Gastroesophageal sphincter (tissue), 4 donors: Measurements from ENCODE around the gene FAM210B. TPM values are rescaled to one million over a fixed set of nuclear protein-coding genes. Genes with fewer than 3 reads are reported as not detected.

ENCODE experiments used
- ATAC-seq: fragments of 150-250 bp; one replicate; pipeline ENCODE4 v1.9.1; 2016; ENCODE audit warnings: mild to moderate bottlenecking, moderate library complexity
- H3K27ac ChIP-seq, 4 donors: fragments of 200-600 bp; sonication (generic) in 3 of 4; 1 replicate in 3 of 4; 2 replicates in 1 of 4; pipeline ENCODE4 v1.5.1; 2016 to 2019
- H3K27me3 ChIP-seq: fragments of 200-600 bp; sonication (generic); one replicate; pipeline ENCODE4 v1.5.1; 2019
- H3K36me3 ChIP-seq, 2 donors: fragments of 200-600 bp; sonication (generic); one replicate each; pipeline ENCODE4 v1.5.1; 2019; ENCODE audit warnings: control low read depth in 1 of 2
- H3K4me1 ChIP-seq, 3 donors: fragments of 200-600 bp; sonication (generic); 1 replicate in 2 of 3; 2 replicates in 1 of 3; pipeline ENCODE4 v1.5.1; 2016 to 2019; ENCODE audit warnings: control low read depth in 2 of 3
- H3K4me3 ChIP-seq, 2 donors: fragments of 200-600 bp; sonication (generic); one replicate each; pipeline ENCODE4 v1.5.1; 2019; ENCODE audit warnings: mild to moderate bottlenecking in 1 of 2, moderate library complexity in 1 of 2
- H3K9me3 ChIP-seq, 3 donors: fragments of 200-600 bp; sonication (generic); one replicate each; pipeline ENCODE4 v1.5.1; 2017 to 2019; ENCODE audit warnings: control low read depth in 2 of 3
- CTCF ChIP-seq, 4 experiments: fragments of 200-600 bp in 2 of 4; fragments of 450-650 bp in 2 of 4; sonication (generic) in 1 of 4; IDR thresholded peaks; one replicate each; pipeline ENCODE4 v1.5.1; 2017 to 2019; ENCODE audit warnings: antibody characterized with exemption in 4 of 4, mild to moderate bottlenecking in 2 of 4, moderate library complexity in 2 of 4
- EP300 ChIP-seq: sonication (generic); formaldehyde crosslinking; IDR thresholded peaks from one replicate; pipeline ENCODE4 v1.6.1; 2017; ENCODE audit warnings: antibody characterized with exemption, mild to moderate bottlenecking
- POLR2A ChIP-seq, 2 donors: fragments of 450-650 bp; IDR thresholded peaks; one replicate each; pipeline ENCODE4 v1.6.1; 2017; ENCODE audit warnings: antibody characterized with exemption in 2 of 2, mild to moderate bottlenecking in 2 of 2, moderate library complexity in 1 of 2
- POLR2AphosphoS5 ChIP-seq: sonication (generic); formaldehyde crosslinking; IDR thresholded peaks from one replicate; pipeline ENCODE4 v1.6.1; 2017; ENCODE audit warnings: antibody characterized with exemption
- WGBS, 2 donors: methylation state at CpG; one replicate each; pipeline ENCODE4 v1.1.5; 2018; ENCODE audit warnings: low coverage in 1 of 2; 5-methylcytosine and 5-hydroxymethylcytosine counted together
- total RNA-seq, 4 donors: library from RNA; depleted of rRNA; stranded (reverse); fragments of >200 nt; gene quantifications; one replicate each; pipeline ENCODE4 v1.1.0, GENCODE V29; 2016

The FAM210B gene
- total RNA-seq, 4 donors from 2014 or later: 57.4 to 79.9 (median 59.3) TPM

- no peak overlapping the region for H3K4me3 ChIP-seq
- H3K9me3 ChIP-seq: no peaks in the 10 kb centered on the region
- peaks cover 0 to 3% of the 10 kb centered on the region in 2 donors for H3K36me3 ChIP-seq
- no peaks in the 10 kb centered on the region for H3K27me3 ChIP-seq
- peaks cover 0 to 14% (median 0%) of the 10 kb centered on the region in 3 donors for H3K4me1 ChIP-seq
- no peak for TF ChIP-seq CTCF (IDR thresholded peaks at IDR 0.05)
- 86 to 88% methylated on average over 4 to 6 of the region's 7 CpGs for WGBS, 2 donors
- no peak overlapping the region for H3K27ac ChIP-seq
- no peak for ATAC-seq
Measured at GRCh38 chr20:56417402-56417801, 58.6 kb downstream of the FAM210B start.

GRCh38 chr20:56417911-56418310 lies 59.1 kb downstream of the FAM210B start:
- WGBS, 2 donors: 90% methylated on average over 1 of the region's 4 CpGs; no CpG with 5 or more reads in 1 of the 2 donors
- no peak for ATAC-seq
- Histone ChIP-seq H3K27ac (peak overlapping the region in 3 of 4 donors; percentile 24 to 29 (median 25)), H3K27me3 (no peaks in the 10 kb centered on the region), H3K4me3 (no peak overlapping the region), H3K4me1 (peaks cover 0 to 16% (median 0%) of the 10 kb centered on the region in 3 donors), H3K9me3 (no peaks in the 10 kb centered on the region), H3K36me3 (peaks cover 0 to 3% of the 10 kb centered on the region in 2 donors)
- TF ChIP-seq POLR2AphosphoS5 (no peak), EP300 (no peak), CTCF (IDR thresholded peaks at IDR 0.05) (no peak), POLR2A (IDR thresholded peaks at IDR 0.05) (no peak)

Other genes starting within 250 kb of the FAM210B start
- not detected for gene MC3R, start 110.2 kb upstream of the FAM210B start, total RNA-seq
- gene AURKA, start 33.2 kb downstream of the FAM210B start, total RNA-seq: 1 to 10 TPM in 3 of 4 donors, under 1 TPM in 1; 0.54 to 2.5 (median 1.6) TPM
- 10 to 100 TPM; 15.3 to 33.1 (median 22.4) TPM for gene CSTF1, start 33.7 kb downstream of the FAM210B start, total RNA-seq
- gene CASS4, start 53.3 kb downstream of the FAM210B start, total RNA-seq: 1 to 10 TPM; 1.2 to 9.0 (median 4.4) TPM
- gene RTF2, start 109.7 kb downstream of the FAM210B start, total RNA-seq: 10 to 100 TPM; 83.7 to 96.1 (median 90.3) TPM
- gene FAM209A, start 165.8 kb downstream of the FAM210B start, total RNA-seq: under 1 TPM in 1 of 4 donors, not detected in 3; 0.66 TPM
- gene FAM209B, start 174.3 kb downstream of the FAM210B start, total RNA-seq: 1 to 10 TPM in 1 of 4 donors, not detected in 3; 4.3 TPM